Nasal cavity respiratory epithelium epithelial cell of viscerocranial mucosa (primary cell): ENCODE measurements around the gene GCGR. TPM values are rescaled to one million over a fixed set of nuclear protein-coding genes. Genes with fewer than 3 reads are reported as not detected.

Source experiments
- total RNA-seq: library from RNA; depleted of rRNA; stranded (reverse); fragments of >200 nt; gene quantifications from 2 replicates; pipeline ENCODE4 v1.2.3, GENCODE V29; 2014

The GCGR gene
- 0.07 TPM in 1 of 2 replicates, not detected in the other for total RNA-seq

DNA sequence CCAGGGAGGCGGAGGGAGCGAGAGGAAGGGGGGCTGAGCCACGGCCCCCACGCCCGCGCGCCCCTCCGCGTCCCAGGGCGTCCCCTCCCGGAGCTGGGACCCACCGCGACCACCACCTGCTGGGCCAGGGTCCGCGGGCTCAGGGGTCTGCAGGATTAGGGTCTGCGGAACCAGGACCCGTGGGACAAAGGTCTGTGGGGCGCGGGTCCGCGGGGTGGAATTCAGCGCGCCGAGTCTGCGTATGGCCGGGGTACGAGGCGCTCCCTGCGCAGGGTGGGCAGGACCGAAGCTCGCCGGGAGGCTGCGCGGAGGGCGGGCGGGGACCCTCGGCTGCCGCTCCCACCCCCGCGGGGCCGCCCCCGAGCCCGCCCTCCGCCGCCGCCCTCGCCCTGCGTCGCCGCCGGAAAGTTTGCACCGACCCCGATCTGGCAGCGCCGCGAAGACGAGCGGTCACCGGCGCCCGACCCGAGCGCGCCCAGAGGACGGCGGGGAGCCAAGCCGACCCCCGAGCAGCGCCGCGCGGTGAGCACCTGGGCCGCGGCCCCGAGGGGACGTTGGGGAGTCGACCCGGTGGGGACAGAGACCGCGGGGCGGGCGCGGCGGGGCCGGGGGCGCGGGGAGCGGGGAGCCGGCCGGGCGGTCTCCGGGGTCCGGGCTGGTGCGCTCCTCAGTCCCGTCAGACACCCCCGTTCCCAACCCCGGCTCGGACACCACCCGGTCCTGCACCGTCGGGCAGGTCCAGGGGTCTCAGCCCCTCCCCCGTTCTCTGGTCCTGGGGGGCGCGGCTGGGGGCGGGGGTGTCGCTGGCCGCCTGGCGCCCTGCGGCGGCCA is at the start of gene GCGR:
Gene GCGR (plus strand): TSS at position 423 of the 831 bp plus-strand sequence. CDS start 4,869 bp downstream, outside the sequence.

DNA sequence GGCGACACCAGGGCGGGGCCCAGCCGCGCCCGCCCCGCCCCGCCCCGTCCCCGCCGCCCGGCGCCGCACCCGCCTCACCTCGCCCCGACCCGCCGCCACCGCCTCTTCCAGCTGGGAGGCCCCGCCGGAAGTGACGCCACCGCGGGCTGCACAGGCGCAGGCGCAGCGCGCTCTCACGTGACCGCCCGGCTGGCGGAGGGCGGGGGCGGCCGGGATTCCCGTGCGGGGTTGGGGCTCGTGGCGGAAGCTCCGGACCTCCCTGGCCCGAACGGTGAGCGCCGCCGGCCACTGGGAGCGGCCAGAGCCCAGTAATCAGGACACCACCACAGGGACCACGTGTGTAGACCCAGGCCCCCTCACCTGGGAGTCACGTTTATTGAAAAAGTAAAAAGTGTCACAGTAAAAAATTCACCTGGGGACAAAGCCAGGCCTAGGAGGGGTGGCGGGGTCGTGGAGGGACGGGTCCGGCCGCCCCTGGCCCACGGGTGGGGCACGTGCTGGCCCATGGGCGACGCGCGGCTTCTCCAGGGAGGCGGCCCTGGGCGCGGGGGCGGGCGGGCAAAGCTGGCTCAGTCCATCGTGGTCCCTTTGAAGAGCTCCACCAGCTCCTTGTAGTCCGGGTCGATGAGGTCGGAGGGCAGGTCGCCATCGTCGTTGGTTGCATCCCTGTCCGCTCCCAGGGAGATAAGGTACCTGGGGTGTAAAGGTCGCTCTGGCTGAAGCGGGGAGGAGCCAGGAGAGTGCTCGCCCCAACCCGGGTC is 29.4 kb downstream of the GCGR start, which contains the start of gene MCRIP1:
Gene MCRIP1 (minus strand): TSS at position 132 of the 761 bp plus-strand sequence. CDS start 8,785 bp downstream, outside the sequence.

DNA sequence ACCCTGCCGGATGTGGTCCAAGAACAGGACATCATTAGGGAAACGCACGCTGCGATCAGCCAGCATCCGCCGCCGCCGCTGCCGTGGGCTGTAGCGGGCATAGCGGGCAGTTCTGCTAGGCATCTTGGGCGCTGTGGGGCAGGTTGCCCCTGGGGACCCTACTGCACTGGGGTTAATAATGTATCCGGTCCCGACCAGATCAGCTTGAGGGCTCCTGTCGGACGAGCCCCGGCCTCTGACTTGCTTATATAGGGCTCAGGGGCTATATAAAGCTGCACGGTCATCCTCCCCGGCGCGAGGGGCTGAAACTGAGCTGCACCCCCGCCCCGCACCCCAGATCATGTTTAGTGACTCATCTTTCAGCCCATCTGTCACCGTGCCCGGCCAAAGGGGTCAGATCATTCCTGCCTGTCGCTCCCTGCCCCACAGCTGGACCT is 30.9 kb downstream of the GCGR start, which contains the start of gene PPP1R27:
Gene PPP1R27 (minus strand): TSS at position 220 of the 437 bp plus-strand sequence. CDS start 97 bp downstream, at position 123.

DNA sequence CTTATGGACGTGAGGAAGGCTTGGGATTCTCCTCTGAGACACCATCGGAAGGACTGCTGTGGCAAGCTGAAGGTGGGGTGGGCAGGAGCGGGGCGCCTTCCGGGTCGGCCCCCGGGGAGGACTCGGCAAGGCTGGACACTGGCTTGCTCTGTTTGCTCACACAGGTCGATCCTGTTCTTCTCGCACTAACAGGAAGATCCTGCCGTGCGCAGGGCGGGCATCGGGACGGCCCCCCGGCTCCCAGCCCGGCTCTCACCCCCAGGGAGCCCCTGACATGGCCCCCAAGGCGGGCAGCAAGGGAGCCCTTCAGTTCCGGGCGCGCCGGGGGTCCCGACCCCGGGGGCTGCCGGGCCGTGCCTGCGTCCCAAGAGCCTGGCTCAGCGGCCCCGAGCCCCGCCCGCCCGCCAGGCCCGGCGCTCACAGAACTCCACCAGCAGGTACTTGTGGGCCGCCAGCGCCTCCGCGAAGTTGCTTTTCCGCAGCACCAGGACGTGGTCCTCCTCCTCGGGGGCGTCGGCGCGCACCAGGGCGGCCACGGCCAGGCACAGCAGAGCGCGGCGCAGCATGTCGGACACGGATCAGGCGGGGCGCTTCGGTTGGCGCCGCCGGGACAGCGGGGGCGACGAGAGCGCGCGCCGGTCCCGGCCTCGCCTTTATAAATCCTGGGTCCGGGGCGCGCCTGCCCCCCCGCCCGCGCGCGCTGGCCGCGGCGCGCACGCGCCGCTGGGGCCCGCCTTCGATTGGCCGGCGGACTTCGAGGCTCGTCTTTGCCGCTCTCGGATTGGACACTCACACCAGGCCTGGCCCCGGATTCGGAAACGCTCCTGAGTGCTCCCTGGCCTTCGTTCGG is 56.2 kb downstream of the GCGR start, which contains the start of gene P4HB:
Gene P4HB (minus strand): TSS at position 630 of the 850 bp plus-strand sequence. CDS start 64 bp downstream, at position 566.

Other genes starting within 250 kb of the GCGR start
- gene NPLOC4, start 167.0 kb upstream of the GCGR start, total RNA-seq: 59.5 and 93.4 TPM in 2 replicates
- gene TSPAN10, start 167.0 kb upstream of the GCGR start, total RNA-seq: 0.68 and 3.2 TPM in 2 replicates
- gene PDE6G, start 147.6 kb upstream of the GCGR start, total RNA-seq: 0.21 TPM in 1 of 2 replicates, not detected in the other
- 31.8 and 64.9 TPM in 2 replicates for gene OXLD1, start 137.5 kb upstream of the GCGR start, total RNA-seq
- 9.9 and 13.0 TPM in 2 replicates for gene CCDC137, start 137.4 kb upstream of the GCGR start, total RNA-seq
- gene ARL16, start 120.4 kb upstream of the GCGR start, total RNA-seq: 12.7 and 23.2 TPM in 2 replicates
- gene HGS, start 120.1 kb upstream of the GCGR start, total RNA-seq: 72.5 and 120 TPM in 2 replicates
- gene MRPL12, start 100.8 kb upstream of the GCGR start, total RNA-seq: 14.0 and 15.7 TPM in 2 replicates
- gene SLC25A10, start 91.9 kb upstream of the GCGR start, total RNA-seq: 14.4 and 24.3 TPM in 2 replicates
- gene MCRIP1, start 29.1 kb downstream of the GCGR start, total RNA-seq: 23.6 and 23.8 TPM in 2 replicates
- not detected in 2 replicates for gene PPP1R27, start 30.9 kb downstream of the GCGR start, total RNA-seq
- 966 and 1,211 TPM in 2 replicates for gene P4HB, start 56.4 kb downstream of the GCGR start, total RNA-seq
- 67.0 and 138 TPM in 2 replicates for gene ARHGDIA, start 67.2 kb downstream of the GCGR start, total RNA-seq
- gene ALYREF, start 87.4 kb downstream of the GCGR start, total RNA-seq: 74.2 and 108 TPM in 2 replicates
- gene ANAPC11, start 87.6 kb downstream of the GCGR start, total RNA-seq: 90.8 and 154 TPM in 2 replicates
- gene NPB, start 98.1 kb downstream of the GCGR start, total RNA-seq: under 0.01 and 0.21 TPM in 2 replicates
- gene PCYT2, start 107.2 kb downstream of the GCGR start, total RNA-seq: 26.7 and 27.9 TPM in 2 replicates
- gene SIRT7, start 114.0 kb downstream of the GCGR start, total RNA-seq: 34.8 and 44.8 TPM in 2 replicates
- 34.5 and 39.3 TPM in 2 replicates for gene MAFG, start 123.6 kb downstream of the GCGR start, total RNA-seq
- gene PYCR1, start 133.2 kb downstream of the GCGR start, total RNA-seq: 128 and 141 TPM in 2 replicates
- gene MYADML2, start 143.1 kb downstream of the GCGR start, total RNA-seq: not detected in 2 replicates
- gene NOTUM, start 157.0 kb downstream of the GCGR start, total RNA-seq: 0.07 TPM in 1 of 2 replicates, not detected in the other
- 18.7 and 21.5 TPM in 2 replicates for gene ASPSCR1, start 173.5 kb downstream of the GCGR start, total RNA-seq
- 11.7 and 17.8 TPM in 2 replicates for gene CENPX, start 218.7 kb downstream of the GCGR start, total RNA-seq
- 2.7 and 7.8 TPM in 2 replicates for gene LRRC45, start 219.2 kb downstream of the GCGR start, total RNA-seq
- gene RAC3, start 227.5 kb downstream of the GCGR start, total RNA-seq: 16.7 and 22.6 TPM in 2 replicates
- 40.5 and 110 TPM in 2 replicates for gene DCXR, start 233.5 kb downstream of the GCGR start, total RNA-seq
- 42.7 and 45.4 TPM in 2 replicates for gene RFNG, start 247.7 kb downstream of the GCGR start, total RNA-seq
- 75.2 and 84.1 TPM in 2 replicates for gene GPS1, start 247.7 kb downstream of the GCGR start, total RNA-seq